IPS-18c (cell line): ENCODE results near the gene ABCC10.
"Not testable (repeated sequence)": the region's sequence is repeated elsewhere in the genome, so short reads cannot be mapped to it uniquely, and the experiment has no call there.

Experiments used
- H3K4me3 ChIP-seq: 2 replicates; pipeline ENCODE4 v1.7.0; 2013; ENCODE audit warnings: low read depth, mild to moderate bottlenecking, low read length, moderate library complexity; ENCODE audit not compliant: insufficient read depth
- H3K9me3 ChIP-seq: one replicate; pipeline ENCODE4 v1.6.1; 2013; ENCODE audit warnings: mild to moderate bottlenecking, low read length, moderate library complexity; ENCODE audit not compliant: control insufficient read depth, insufficient read depth

The ABCC10 gene

GRCh38 chr6:43427406-43428111 is at the start of gene ABCC10:
Gene ABCC10, plus strand, starts transcription at chr6:43427541. Its CDS starts 438 bp downstream, at chr6:43427979.
- Histone ChIP-seq H3K4me3 (peak within 1 kb of the TSS; percentile 84), H3K9me3 (no peaks in the 10 kb centered on the region)

GRCh38 chr6:43377710-43378229 is 49.6 kb upstream of the ABCC10 start:
- Histone ChIP-seq H3K4me3 (no peak overlapping the region), H3K9me3 (no peaks in the 10 kb centered on the region)

GRCh38 chr6:43378631-43379030 is 48.7 kb upstream of the ABCC10 start:
- H3K9me3 ChIP-seq: no peaks in the 10 kb centered on the region
- no peak overlapping the region for H3K4me3 ChIP-seq

- H3K4me3 ChIP-seq, H3K9me3 ChIP-seq: not testable (repeated sequence)
Measured at GRCh38 chr6:43380858-43381257, 46.5 kb upstream of the ABCC10 start.

GRCh38 chr6:43383021-43383667 is 44.2 kb upstream of the ABCC10 start:
- no peak overlapping the region for H3K4me3 ChIP-seq
- no peaks in the 10 kb centered on the region for H3K9me3 ChIP-seq

- Histone ChIP-seq H3K4me3 (no peak overlapping the region), H3K9me3 (no peaks in the 10 kb centered on the region)
Measured at GRCh38 chr6:43386492-43386891, 40.8 kb upstream of the ABCC10 start.

- H3K4me3 ChIP-seq: no peak overlapping the region
- no peaks in the 10 kb centered on the region for H3K9me3 ChIP-seq
Measured at GRCh38 chr6:43389730-43390295, 37.5 kb upstream of the ABCC10 start.

- not testable (repeated sequence) for H3K4me3 ChIP-seq
Measured at GRCh38 chr6:43390753-43391439, 36.4 kb upstream of the ABCC10 start.

GRCh38 chr6:43391440-43392031 is 35.8 kb upstream of the ABCC10 start:
- no peak overlapping the region for H3K4me3 ChIP-seq

More at GRCh38 chr6:43390753-43391439, 36.4 kb upstream of the ABCC10 start:
- H3K9me3 ChIP-seq: not testable (repeated sequence)

GRCh38 chr6:43393133-43393532 is 34.2 kb upstream of the ABCC10 start:
- H3K9me3 ChIP-seq, H3K4me3 ChIP-seq: not testable (repeated sequence)

More at GRCh38 chr6:43391440-43392031, 35.8 kb upstream of the ABCC10 start:
- no peaks in the 10 kb centered on the region for H3K9me3 ChIP-seq

GRCh38 chr6:43393602-43394001 is 33.7 kb upstream of the ABCC10 start:
- Histone ChIP-seq H3K9me3 (no peaks in the 10 kb centered on the region), H3K4me3 (no peak overlapping the region)

- Histone ChIP-seq H3K9me3 (no peaks in the 10 kb centered on the region), H3K4me3 (no peak overlapping the region)
Measured at GRCh38 chr6:43394982-43395381, 32.4 kb upstream of the ABCC10 start.

- H3K4me3 ChIP-seq: no peak overlapping the region
- H3K9me3 ChIP-seq: no peaks in the 10 kb centered on the region
Measured at GRCh38 chr6:43395776-43396175, 31.6 kb upstream of the ABCC10 start.

- Histone ChIP-seq H3K4me3 (no peak overlapping the region), H3K9me3 (no peaks in the 10 kb centered on the region)
Measured at GRCh38 chr6:43396408-43397149, 30.8 kb upstream of the ABCC10 start.

GRCh38 chr6:43399932-43400487 is 27.3 kb upstream of the ABCC10 start:
- H3K4me3 ChIP-seq: no peak overlapping the region
- no peaks in the 10 kb centered on the region for H3K9me3 ChIP-seq

GRCh38 chr6:43401730-43402129 is 25.6 kb upstream of the ABCC10 start:
- Histone ChIP-seq H3K9me3 (no peaks in the 10 kb centered on the region), H3K4me3 (no peak overlapping the region)
